Measurements from ENCODE around the gene DNPH1.

DNPH1 gene, protein sequence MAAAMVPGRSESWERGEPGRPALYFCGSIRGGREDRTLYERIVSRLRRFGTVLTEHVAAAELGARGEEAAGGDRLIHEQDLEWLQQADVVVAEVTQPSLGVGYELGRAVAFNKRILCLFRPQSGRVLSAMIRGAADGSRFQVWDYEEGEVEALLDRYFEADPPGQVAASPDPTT

DNA sequence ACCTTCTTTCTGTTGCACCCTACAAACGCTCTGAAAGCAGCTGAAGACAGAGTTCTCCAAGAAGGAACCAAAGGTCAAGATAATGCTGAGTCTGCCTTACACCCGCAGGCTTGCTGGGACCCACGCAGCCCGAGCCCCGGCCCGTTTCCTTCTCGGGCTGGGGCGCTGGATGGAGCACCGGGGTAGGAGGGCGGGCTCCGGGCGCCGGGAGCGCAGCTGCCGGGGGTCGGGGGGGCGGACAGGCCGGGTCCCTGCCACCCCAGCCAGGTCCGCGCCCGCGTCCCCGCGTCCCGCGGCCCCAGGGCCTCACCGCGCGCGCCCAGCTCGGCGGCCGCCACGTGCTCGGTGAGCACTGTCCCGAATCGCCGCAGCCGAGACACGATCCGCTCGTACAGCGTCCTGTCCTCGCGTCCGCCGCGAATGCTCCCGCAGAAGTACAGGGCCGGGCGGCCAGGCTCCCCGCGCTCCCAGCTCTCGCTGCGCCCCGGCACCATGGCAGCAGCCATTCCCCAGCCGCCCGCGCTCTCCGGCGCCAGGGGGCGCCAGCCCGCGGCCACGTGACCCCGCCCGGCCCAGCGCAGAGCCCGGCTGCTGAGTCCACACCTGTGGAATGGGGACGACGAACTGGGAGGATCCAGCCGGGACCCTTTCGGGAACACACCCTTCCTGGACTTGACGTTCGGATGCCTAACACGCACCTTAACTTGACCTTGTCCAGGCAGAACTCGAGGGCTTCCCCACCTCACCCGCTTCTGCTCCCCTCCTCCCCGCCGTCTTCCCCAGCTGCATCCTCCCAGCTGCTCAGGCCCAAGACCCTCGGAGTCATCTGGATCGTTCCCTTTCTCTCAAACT lies at the start of gene DNPH1:
DNPH1 (minus strand) TSS at position 531 of the 852 bp plus-strand sequence; CDS start at position 506, 25 bp downstream.
- peak; percentile 59 for DNase-seq

DNA sequence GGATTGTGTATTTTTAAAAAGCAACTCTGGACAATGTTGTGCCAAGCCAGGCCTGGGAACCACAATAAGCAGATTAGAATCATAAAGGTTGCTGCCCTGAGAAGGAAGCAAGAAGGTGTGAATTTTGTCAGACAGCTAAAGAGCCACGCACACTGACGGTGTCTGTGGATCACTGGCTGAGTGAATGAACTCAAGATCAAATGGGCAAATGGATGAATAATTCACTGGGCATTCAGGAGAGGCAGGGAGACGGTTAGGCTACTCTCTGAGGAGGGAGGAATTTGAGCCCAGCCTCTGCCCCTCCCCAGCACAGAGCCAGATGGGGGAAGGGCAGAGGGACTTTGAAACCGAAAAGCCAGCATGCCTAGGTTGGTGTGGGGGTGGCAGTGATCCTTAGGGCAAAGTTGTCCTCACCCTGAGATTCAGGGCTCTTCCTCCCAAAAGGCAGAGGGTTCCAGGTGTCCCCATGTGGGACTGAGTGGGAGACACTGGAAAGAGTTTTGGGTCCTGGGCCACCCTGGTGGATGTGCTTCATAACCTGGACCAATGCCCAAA lies 49.3 kb upstream of the DNPH1 start:
- DNase-seq = no peak

GRCh38 chr6:43277643-43278523 lies 48.6 kb upstream of the DNPH1 start:
- no peak for DNase-seq

- no peak for DNase-seq
These were observed 48.0 kb upstream of the DNPH1 start for GRCh38 chr6:43277306-43277642.

DNA sequence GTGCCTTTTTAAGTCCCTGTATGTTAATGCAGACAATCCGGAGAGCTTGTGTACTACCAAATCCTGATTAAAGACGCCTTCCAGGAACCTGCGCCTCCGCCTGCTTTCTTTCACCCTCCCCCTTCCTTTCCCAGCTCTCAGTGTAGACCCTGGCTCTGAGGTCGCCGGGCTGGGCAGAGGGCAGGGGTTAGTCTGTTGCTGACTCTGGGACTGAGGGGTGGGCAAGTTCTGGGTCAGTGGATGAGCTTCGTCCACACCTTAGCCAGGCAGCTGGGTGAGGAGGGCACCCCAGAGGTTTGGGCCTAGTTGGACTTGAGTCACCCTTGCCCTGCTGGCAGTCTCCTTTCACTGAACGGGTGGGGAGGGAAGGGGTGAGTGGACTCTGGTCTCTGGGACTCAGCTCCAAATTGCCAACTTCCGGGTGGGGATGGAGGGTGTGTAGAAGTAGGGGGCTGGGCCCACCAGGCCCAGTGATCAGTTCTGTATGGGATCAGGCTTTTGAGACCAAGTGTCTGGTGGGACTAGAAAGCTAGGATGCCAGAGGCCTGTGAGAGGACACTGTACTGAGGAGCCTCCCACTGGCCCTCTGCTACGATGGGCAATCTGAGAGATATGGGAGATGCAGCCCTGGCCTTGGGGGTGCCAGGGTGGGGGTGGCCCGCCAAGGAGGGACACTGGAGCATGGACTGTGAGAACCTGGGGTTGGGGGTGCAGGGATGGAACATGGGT lies 47.5 kb upstream of the DNPH1 start:
- no peak for DNase-seq

DNA sequence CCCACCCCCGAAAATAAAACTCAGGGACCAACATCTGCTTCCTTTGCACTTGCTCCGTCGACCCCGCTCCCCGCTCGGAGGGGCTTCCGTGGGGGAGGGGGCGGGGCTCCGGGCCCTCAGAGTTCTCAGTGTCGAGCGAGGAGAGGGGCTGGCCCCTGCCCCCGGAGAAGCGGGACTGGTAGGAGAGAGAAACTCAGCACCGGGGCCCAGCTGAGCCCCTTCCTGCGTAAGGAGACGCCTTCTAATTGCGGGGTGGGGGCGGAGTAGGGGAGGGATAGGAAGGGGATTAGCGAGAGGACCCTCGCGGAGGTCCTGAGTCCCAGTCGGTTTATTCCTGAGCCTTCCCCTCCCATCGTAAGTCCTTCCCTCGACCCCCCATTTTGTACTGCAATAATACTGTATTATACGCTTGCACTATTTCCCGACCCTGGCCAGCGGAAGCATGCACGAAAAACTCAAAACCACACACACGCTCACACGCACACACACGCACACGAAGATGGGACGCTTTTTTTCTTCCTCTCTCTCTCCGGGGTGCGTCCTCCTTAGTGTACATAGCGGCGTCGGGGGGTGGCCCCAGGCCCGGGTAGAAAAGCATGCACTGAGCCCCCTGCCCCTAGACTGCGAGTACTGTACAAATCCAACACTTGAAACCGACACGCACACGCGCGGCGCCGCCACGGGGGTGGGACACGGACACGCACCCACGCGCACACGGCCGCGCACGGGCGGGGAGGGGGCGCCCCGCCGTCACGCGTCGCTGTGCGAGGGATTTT lies 46.7 kb upstream of the DNPH1 start:
- DNase-seq = no peak

DNA sequence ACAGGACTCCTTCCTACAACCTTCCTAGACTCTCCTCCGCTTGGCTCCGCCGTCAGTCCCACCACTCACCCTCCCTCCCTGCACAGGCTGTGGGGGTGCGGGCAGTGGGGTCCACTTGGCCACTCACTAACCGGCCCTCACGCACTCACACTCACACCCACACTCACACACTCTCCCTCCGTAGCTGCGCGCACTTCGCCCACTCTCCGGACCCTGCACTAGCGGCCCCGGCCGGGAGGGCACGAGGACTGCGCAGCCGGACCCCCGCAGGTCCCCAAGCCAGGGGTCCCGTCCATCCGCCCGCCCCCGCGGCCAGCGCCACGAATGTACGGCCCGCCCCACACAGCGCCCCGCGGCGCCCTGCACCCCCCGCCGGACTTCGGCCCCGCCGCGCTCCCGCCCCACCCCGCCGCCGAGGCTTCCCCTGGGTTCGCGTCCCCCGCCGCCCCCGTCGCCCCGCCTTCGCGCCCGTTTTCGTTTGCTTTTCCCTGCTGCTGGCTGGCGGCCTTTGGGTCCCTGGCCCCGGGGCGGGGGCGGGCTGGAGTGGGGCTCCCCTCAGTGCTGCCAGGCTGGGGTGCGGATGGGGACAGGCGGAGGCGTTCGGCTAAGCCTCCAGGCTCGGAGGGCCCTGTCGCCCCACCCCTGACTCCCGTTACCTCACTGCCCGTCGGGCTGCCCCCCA lies 45.8 kb upstream of the DNPH1 start:
- no peak for DNase-seq

- DNase-seq = no peak
These were observed 45.0 kb upstream of the DNPH1 start for GRCh38 chr6:43274127-43274915.

DNA sequence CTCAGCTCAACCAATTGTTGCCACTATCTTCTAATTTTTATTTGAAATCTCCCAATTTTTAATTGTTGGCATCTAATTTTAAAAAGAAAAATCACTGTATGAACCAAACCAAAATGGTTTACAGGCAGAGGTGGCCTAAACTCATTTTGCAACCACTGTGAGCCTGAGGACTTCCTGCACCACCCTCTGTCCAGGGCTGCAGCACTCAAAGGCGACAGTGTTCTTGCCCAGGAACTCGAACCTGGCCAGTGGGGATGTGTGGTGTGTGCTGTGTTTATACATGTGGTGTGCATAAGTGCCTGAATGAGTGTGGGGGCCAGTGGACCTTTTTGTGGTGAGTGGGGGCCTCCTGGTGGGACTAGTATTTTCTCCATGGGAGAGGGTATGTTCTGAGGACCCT lies 44.4 kb upstream of the DNPH1 start:
- no peak for DNase-seq

- no peak for DNase-seq
These were observed 42.7 kb upstream of the DNPH1 start for GRCh38 chr6:43271944-43272343.

- peak; percentile 18 for DNase-seq
These were observed 42.0 kb upstream of the DNPH1 start for GRCh38 chr6:43271103-43271815.

DNA sequence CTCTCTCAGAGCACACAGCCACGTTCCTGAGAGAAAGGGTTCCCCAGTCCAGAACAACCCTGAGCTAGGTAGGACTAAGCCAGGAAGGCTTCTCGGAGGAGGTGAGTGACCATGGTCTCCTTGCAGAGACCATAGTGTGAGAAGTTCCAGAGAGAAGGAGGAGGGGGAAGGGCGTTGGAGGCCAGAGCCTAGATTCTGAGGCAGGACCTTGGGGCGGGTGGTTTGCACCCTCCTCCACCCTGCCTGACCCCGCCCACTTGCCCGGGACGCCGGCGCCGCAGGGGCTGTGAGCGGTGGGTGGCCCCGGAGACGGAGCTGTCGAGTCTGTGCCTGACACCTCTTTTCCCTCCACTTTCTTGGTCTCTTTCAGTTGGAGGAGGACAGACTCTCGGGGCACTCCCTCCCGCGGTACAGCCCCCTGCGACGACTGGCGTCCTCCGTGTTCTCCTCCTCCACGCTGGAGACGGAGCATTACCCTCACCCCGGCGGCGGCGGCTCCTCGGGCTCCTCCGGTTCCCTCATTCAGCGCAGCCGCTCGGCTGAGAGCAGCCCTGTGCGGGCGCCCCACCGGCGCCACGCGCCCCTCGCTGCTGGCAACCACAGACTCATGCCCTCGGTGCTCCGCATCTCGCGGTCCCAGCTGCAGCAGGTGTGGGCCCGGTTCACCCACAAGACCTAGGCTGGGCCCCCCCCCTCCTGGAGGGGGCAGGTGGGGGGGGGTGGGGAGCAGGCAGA lies 40.2 kb upstream of the DNPH1 start:
- no peak for DNase-seq

DNA sequence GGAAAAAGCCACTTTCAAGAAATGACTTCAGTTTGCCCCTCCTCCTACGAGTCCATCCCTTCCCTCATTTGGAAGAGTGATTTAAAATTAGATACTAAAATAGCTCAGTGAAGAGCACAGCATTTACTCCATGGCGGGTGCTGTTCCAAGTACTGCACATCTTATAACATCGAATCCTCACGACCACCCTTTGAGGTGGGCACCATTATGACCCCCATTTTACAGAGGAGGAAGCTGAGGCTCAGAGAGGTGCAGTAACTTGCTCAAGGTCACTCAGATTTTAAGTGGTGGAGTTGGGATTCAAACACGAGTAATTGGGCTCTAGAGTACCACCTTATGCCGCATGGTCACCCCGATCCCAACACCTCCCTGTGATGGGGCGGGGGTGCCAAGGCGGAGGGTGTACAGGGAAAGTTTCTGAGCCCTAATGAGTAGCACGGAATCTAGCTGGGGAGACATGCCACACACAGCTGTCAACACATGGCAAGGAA lies 39.5 kb upstream of the DNPH1 start:
- no peak for DNase-seq

- DNase-seq = no peak
These were observed 39.0 kb upstream of the DNPH1 start for GRCh38 chr6:43268355-43268700.

- no peak for DNase-seq
These were observed 38.5 kb upstream of the DNPH1 start for GRCh38 chr6:43267619-43268354.

DNA sequence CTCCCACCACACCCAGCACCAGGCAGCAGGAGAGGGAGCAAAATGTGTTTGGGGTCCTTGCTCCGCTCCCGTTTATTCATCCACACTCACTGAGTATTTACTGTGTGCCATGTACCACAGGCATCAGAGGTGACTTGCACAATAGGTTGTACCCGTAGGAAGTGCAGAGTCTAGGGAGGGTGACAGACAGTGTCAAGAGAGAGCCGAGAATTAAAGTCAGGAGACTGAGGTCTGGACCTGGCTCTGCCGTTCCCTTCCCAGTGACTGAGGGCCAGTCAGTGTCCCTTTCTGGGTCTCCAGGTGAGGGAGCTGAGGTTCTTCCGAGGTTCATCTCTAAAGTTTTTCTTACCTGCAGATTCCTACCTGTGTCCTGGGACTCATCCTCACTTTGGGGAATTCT lies 36.3 kb upstream of the DNPH1 start:
- DNase-seq = no peak

- no peak for DNase-seq
These were observed 35.4 kb upstream of the DNPH1 start for GRCh38 chr6:43264599-43265145.

Data from NCI-H1436 (cell line).